ENCODE measurements around the gene PSD2. TPM values are rescaled to one million over a fixed set of nuclear protein-coding genes. Genes with fewer than 3 reads are reported as not detected.

The PSD2 gene
- total and polyA plus RNA-seq, 2 of the 13 experiments (the other 11 are each of a cell fraction or from before 2014, with no cell fraction given) = 0.07 TPM; not detected in 1

- peak in 1 of 2 experiments; percentile 40; a peak in 1 of 4 replicates for TF ChIP-seq EP300 (IDR thresholded peaks at IDR 0.05; ENCODE audit: low read depth in 2 of 2, low read length in 2 of 2)
- no peak for TF ChIP-seq EP300 (CRISPR knock-in tag; IDR thresholded peaks at IDR 0.05; ENCODE audit: borderline replicate concordance)
- TF ChIP-seq ZNF841 (CRISPR knock-in tag; IDR thresholded peaks at IDR 0.05; ENCODE audit: borderline replicate concordance) = no peak
- peak; percentile 65; the same call in 1 of the 2 replicates for TF ChIP-seq RXRA (CRISPR knock-in tag; IDR thresholded peaks at IDR 0.05)
- TF ChIP-seq BCL6 (CRISPR knock-in tag; IDR thresholded peaks at IDR 0.05) = peak; percentile 39; the same call in 1 of the 2 replicates
- TF ChIP-seq ZFP91 (CRISPR knock-in tag; IDR thresholded peaks at IDR 0.05; ENCODE audit: borderline replicate concordance) = peak; percentile 52; the same call in 1 of the 2 replicates
- no peak for TF ChIP-seq ZSCAN22 (CRISPR knock-in tag; IDR thresholded peaks at IDR 0.05)
- peak; percentile 42; the same call in 1 of the 2 replicates for TF ChIP-seq SALL1 (CRISPR knock-in tag; IDR thresholded peaks at IDR 0.05)
- no peak for TF ChIP-seq ZNF468 (CRISPR knock-in tag; IDR thresholded peaks at IDR 0.05)
- no peak for TF ChIP-seq ZNF782 (CRISPR knock-in tag; IDR thresholded peaks at IDR 0.05; ENCODE audit: borderline replicate concordance)
- TF ChIP-seq ZNF230 (CRISPR knock-in tag; IDR thresholded peaks at IDR 0.05) = no peak
- TF ChIP-seq, protein P1, sequence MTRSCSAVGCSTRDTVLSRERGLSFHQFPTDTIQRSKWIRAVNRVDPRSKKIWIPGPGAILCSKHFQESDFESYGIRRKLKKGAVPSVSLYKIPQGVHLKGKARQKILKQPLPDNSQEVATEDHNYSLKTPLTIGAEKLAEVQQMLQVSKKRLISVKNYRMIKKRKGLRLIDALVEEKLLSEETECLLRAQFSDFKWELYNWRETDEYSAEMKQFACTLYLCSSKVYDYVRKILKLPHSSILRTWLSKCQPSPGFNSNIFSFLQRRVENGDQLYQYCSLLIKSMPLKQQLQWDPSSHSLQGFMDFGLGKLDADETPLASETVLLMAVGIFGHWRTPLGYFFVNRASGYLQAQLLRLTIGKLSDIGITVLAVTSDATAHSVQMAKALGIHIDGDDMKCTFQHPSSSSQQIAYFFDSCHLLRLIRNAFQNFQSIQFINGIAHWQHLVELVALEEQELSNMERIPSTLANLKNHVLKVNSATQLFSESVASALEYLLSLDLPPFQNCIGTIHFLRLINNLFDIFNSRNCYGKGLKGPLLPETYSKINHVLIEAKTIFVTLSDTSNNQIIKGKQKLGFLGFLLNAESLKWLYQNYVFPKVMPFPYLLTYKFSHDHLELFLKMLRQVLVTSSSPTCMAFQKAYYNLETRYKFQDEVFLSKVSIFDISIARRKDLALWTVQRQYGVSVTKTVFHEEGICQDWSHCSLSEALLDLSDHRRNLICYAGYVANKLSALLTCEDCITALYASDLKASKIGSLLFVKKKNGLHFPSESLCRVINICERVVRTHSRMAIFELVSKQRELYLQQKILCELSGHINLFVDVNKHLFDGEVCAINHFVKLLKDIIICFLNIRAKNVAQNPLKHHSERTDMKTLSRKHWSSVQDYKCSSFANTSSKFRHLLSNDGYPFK (CRISPR knock-in tag; IDR thresholded peaks at IDR 0.05; ENCODE audit: borderline replicate concordance) = 0 out of 2 replicates have a peak, but pooled peaks have one; percentile 17
- peak; percentile 73; the same call in 1 of the 2 replicates for TF ChIP-seq TFDP1 (CRISPR knock-in tag; IDR thresholded peaks at IDR 0.05; ENCODE audit: borderline replicate concordance)
- peak; percentile 35; the same call in 1 of the 2 replicates for TF ChIP-seq BORCS8-MEF2B (CRISPR knock-in tag; IDR thresholded peaks at IDR 0.05)
- TF ChIP-seq SIX4 (CRISPR knock-in tag; IDR thresholded peaks at IDR 0.05) = peak; percentile 86
- TF ChIP-seq SAP130 (CRISPR knock-in tag; IDR thresholded peaks at IDR 0.05; ENCODE audit: low read depth) = peak; percentile 46
- no peak for TF ChIP-seq NBN (conservative IDR thresholded peaks at IDR 0.05)
- TF ChIP-seq AGO2 (optimal IDR thresholded peaks at IDR 0.05; ENCODE audit: low read depth, low read length) = peak; percentile 40
- no peak for TF ChIP-seq ZNF660 (CRISPR knock-in tag; IDR thresholded peaks at IDR 0.05; ENCODE audit: borderline replicate concordance, low read depth)
- TF ChIP-seq, protein P2, sequence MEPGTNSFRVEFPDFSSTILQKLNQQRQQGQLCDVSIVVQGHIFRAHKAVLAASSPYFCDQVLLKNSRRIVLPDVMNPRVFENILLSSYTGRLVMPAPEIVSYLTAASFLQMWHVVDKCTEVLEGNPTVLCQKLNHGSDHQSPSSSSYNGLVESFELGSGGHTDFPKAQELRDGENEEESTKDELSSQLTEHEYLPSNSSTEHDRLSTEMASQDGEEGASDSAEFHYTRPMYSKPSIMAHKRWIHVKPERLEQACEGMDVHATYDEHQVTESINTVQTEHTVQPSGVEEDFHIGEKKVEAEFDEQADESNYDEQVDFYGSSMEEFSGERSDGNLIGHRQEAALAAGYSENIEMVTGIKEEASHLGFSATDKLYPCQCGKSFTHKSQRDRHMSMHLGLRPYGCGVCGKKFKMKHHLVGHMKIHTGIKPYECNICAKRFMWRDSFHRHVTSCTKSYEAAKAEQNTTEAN (CRISPR knock-in tag; conservative IDR thresholded peaks at IDR 0.05) = no peak
- TF ChIP-seq, protein P3, sequence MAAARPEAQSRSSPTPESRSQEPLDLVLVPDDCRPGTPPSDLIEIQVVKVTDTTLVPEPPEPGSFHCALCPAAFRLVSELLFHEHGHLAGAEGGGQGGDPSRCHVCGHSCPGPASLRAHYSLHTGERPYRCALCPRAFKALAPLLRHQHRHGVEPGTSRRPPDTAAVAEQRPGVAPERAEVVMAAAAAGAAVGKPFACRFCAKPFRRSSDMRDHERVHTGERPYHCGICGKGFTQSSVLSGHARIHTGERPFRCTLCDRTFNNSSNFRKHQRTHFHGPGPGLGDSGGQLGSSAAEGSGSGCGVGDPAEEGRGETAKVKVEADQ (CRISPR knock-in tag; IDR thresholded peaks at IDR 0.05; ENCODE audit: borderline replicate concordance) = no peak
Observed at GRCh38 chr5:139755892-139756671, 39.5 kb upstream of the PSD2 start (continued).

Measured in HepG2 (cell line).